NCI-H748 treated with DMSO at 0.1 percent for 48 hours (cell line): ENCODE data around the gene EGFR.
"Not testable (repeated sequence)": the region's sequence is repeated elsewhere in the genome, so short reads cannot be mapped to it uniquely, and the experiment has no call there.

ENCODE experiments used
- DNase-seq: peaks from one replicate; lab custom pipeline; 2025; lab: John Stamatoyannopoulos, UW

EGFR gene

GRCh38 chr7:55013851-55014250 lies 5.0 kb upstream of the EGFR start:
- DNase-seq: no peak

DNA sequence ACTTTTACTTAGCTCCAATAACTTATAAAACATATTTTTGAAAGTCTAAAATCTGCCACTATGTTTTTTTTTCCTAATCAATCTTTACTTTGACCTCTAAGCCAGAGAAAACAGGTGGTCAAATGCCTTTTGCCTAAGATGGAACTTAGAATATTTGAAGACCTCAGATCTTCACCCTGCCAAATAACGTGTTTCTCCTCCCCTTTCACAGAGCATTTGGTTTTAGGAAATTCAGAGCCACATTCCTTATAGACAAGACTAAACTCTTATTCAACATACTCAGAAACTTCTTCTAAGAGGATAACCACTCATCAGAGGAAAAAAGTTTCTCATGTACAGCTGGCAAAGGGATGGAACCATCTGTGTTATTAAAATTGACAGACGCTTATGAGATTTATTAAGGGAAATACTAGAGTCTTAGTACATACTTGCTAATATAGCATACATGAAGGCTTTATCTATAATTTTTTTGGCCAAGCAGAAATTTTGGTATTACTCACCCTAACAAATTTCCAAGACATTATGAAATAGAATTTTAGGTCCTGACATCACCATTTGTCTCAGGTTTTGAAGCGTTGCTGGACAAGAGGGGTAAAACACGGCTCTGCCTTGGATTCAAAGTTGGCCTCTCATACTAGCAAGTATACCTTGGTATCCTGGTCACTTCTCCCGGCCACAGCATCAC lies 2.6 kb upstream of the EGFR start:
- DNase-seq: no peak

DNA sequence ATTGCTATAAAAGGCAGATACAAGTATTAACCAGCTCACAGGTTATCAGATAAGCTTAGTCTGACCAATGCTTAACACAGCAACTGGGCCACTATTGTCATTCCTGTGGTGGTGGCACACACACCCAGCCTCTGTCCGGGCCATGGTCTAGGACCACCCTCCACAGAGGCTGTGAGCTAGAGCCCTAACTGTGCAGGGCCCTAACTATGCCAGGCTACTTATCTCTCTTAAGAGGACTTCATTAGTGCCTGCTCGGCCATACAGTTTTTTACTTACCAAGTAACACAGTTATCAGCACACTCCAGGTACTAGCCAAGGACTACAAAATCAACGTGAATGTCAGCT lies 2.1 kb upstream of the EGFR start:
- no peak for DNase-seq

DNA sequence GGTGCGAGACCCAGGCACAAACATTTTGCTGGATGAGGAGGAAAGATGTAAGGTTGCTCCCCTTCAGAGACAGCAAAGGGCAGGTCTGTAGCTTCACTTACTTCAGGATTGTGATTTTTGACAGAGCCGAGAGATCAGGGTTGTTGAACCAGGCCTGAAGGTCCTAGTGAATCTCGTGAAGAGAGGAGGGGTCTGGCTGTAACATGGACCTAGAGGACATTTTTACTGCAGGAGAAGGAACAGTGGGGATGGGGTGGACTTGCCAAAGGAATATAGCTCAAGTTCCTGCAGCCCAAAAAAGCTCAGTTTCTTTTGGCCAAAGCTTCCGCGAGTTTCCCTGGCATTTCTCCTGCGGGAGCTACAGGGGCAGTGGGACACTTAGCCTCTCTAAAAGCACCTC lies 976 bp upstream of the EGFR start:
- no peak for DNase-seq

GRCh38 chr7:55019191-55019690 lies 424 bp downstream of the EGFR start:
- DNase-seq: no peak

DNA sequence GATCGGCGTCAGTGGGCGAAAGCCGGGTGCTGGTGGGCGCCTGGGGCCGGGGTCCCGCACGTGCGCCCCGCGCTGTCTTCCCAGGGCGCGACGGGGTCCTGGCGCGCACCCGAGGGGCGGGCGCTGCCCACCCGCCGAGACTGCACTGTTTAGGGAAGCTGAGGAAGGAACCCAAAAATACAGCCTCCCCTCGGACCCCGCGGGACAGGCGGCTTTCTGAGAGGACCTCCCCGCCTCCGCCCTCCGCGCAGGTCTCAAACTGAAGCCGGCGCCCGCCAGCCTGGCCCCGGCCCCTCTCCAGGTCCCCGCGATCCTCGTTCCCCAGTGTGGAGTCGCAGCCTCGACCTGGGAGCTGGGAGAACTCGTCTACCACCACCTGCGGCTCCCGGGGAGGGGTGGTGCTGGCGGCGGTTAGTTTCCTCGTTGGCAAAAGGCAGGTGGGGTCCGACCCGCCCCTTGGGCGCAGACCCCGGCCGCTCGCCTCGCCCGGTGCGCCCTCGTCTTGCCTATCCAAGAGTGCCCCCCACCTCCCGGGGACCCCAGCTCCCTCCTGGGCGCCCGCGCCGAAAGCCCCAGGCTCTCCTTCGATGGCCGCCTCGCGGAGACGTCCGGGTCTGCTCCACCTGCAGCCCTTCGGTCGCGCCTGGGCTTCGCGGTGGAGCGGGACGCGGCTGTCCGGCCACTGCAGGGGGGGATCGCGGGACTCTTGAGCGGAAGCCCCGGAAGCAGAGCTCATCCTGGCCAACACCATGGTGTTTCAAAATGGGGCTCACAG lies 1.1 kb downstream of the EGFR start:
- no peak for DNase-seq

GRCh38 chr7:55020466-55020871 lies 1.7 kb downstream of the EGFR start:
- no peak for DNase-seq

DNA sequence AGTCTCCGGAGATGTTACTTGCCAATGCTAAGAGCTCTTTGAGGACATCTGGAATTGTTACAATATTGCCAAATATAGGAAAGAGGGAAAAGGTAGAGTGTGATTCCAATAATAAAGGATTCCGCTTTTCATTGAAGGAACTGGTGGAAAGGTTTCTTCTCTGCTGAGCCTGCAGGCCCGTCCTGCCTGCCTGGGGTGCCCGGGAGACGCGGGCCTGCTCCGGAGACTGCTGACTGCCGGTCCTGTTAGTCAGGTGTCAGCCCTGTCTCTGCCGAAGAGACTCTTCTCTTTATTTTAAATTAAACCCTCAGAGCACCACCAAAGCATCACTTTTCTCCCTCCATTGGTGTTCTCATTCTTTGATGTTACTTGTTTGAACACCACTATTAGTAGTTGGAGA lies 2.2 kb downstream of the EGFR start:
- DNase-seq: no peak

DNA sequence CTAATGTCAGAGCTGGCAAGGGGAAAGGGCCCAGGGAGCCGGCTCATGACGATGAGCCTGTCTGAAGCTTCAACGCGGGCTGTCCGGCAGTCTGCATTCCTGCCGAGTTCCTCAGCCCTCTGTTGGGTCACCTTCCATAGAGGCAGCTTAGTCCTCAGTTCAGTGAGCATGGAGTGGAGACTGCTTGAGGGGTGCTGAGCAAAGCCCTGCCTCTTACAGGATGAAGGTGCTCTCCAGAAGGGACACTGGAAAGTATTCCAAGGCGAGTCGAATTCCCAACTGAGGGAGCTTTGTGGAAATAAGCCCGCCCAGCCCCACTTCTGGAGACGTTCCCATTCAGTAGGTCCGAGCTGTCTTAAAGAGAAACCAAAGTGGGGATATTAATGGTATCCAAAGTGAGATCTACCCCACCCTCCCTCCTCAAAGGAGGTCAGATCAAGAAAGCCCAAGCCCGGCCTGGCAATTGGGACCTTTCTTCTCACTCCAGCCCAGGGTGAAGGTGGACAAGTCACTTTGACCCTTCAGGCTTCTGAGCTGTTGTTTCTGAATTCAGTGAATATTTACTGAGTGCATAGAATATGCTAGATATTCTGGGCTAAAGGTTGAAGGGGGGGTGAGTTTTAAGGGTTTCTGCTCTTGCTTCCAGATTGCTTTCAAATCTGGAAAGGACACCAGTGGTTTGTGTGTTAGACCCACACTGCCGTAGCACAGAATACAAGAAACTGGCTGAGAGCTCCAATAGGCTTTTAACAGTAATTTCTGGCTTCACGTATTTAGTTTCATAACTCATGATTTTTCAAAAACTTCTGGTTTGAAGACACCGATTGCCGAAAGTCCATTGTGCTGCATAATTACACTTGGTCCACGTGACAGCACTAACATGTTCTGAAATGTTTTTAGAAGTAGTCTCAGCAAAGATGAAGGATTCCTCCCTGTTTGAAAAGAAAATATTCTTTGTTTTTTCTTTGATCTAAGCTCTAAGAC lies 3.5 kb downstream of the EGFR start:
- no peak for DNase-seq

DNA sequence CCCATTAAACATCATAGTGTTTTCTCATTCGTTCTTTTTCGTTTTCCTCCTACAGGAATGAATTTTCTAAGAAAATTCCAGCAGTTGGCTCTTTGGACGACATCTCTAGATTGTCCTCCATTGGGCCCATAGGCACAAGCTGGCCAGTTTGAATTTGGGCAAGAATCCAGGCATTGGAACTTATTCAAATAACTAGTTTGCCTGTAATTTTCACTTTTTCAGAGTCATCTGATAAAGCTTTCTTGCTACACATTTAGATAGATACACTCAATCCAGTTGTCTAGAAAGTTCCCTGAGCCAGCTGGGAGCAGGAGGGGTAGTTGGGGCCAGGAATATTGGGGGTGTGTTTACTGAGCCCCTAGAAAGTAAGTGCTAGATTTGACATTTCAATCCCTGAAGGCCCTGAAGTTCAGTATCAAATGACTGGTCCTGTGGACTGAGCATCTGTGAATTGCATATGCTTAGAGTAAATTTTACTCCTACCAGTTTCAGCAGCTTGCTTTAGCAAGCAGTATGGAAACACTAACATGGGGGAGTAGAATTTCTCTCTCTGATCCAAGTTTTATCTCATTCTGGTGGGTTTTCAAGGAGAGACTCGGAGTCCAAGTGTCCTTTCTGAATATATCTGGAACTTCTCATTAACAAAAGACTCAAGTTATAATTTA lies 5.2 kb downstream of the EGFR start:
- DNase-seq: no peak

GRCh38 chr7:55024776-55025175 lies 6.0 kb downstream of the EGFR start:
- DNase-seq: no peak

DNA sequence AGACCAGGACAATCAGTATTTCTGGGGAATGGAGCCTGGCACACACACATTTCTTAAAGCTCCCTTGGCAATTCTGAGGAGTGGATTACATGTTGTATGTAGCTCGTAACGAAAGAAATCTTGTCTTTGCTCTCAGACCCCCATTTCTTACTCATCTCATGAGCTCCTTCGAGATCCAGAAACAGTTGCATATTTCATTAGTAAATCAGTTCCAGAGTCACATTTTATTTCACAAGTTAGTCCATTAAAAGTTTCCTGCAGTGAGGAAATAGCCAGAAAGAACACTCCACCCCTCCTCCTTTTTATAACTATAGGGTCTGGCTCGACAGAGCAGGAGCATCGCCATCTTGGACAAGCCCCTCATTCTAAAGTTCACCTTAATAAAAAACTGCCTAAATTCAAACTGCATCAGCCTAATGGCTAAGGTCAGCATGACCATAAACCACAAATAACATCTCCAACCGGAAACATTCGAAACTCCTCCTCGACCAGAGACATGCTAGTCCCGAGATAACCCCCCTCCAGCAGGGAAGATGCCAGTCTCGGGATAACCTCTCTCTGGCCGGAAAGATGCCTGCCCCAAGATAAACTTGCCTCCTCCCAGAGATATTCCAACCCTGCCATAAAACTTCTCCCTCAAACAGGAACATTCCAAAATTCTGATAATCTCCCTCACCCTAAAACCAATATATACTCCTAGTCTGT lies 7.4 kb downstream of the EGFR start:
- DNase-seq: no peak

DNA sequence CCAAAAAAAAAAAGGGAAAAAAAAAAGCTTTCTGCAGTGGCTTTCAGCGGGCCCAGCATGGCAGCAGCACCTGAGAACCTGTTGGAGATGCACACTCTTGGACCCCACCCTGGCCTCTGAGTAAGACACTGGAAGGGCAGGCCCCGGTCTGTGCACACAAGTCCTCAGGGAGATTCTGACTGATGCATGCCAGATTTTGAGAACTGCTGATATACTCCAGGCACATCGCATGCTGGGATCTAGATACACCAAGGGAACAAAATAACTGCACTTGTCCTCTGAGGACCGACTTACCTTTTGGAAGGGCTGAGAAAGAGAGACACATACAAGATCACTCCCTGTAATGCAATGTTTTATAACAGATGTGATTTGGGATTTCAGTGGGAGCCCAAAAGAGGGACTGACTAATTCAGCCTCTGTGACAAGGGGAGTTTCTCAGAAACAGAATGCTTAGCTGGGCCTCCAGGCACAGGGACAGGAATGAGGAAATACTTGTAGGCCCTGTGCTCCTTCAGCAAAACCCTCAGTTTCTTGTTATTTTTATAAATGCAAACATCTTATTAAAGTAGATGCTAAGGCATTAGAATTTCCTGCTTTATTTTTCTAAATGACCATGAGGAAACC lies 8.2 kb downstream of the EGFR start:
- no peak for DNase-seq

GRCh38 chr7:55028011-55028410 lies 9.2 kb downstream of the EGFR start:
- DNase-seq: no peak

- no peak for DNase-seq
These were observed 11.5 kb downstream of the EGFR start for GRCh38 chr7:55030314-55030713.

GRCh38 chr7:55031075-55031474 lies 12.3 kb downstream of the EGFR start:
- DNase-seq: no peak

- DNase-seq: no peak
These were observed 13.4 kb downstream of the EGFR start for GRCh38 chr7:55032069-55032699.

DNA sequence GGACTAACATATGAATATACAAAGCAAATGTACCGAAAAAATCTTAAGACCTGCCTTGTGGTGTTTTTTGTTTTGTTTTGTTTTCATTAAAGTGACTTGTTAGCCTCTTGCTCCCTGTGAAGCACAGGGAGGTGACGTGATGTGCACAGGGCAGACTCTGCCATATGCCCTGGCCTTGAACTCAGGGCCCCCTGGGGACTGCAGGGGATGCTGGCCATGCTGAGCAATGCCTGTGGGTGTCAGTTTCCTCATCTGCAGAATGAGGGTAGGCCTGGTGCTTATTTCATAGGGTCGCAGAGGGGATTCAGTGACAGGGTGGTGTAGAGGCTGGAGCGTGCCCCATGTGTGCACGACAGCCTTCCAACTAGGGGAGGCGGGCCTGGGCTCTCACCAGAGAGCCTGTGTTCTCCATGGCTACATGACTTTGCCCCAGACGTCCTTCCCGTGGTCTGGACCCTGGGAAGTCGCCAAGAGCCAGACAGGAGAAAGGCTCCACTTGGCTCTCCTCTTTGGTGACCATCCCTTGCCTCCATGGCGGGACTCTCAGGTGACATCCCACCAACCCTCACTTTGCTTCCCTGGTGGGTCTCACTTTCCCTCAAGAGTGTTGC lies 14.5 kb downstream of the EGFR start:
- no peak for DNase-seq

DNA sequence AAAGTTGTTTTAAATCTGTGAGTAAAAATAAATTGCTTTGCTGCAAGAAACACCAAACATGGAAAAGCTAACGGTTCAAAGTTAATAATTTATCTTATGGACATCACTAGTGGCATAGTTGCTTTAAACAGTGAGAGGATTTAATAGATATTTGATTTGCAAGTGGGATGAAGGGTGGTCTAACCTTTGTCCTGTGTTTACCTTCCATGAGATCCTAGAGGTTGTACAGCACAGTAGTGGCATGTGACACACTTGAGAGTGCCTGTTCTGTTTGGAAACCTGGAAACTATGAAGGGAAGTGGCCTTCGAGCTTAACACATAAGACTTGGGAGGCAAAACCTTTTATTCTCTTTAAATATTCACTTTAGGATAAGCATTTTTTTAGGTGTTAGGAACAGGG lies 16.0 kb downstream of the EGFR start:
- no peak for DNase-seq

GRCh38 chr7:55035410-55035809 lies 16.6 kb downstream of the EGFR start:
- not testable (repeated sequence) for DNase-seq
